B cell (primary cell): ENCODE measurements around the gene PPIP5K1. TPM values are rescaled to one million over a fixed set of nuclear protein-coding genes. Genes with fewer than 3 reads are reported as not detected.
"Not testable (repeated sequence)": the region's sequence is repeated elsewhere in the genome, so short reads cannot be mapped to it uniquely, and the experiment has no call there.

Experiments used
- ATAC-seq: fragments of 200-7000 bp; cut with Tn5 transposase; one replicate; pipeline ENCODE4 v1.10.0; 2021; ENCODE audit warnings: low read depth, mild to moderate bottlenecking, moderate number of reproducible peaks, moderate library complexity
- CTCF ChIA-PET: fragments of 350-600 bp; sonication (Branson Sonifier 250); formaldehyde crosslinking; loops from one replicate; lab custom pipeline; 2021; ENCODE audit warnings: antibody characterized with exemption, inconsistent platforms; lab: Charles Lee
- POLR2A ChIA-PET: fragments of 350-600 bp; sonication (Branson Sonifier 250); formaldehyde crosslinking; loops from one replicate; lab custom pipeline; 2021; ENCODE audit warnings: antibody characterized with exemption; lab: Charles Lee
- DNase-seq: peaks from one replicate; pipeline ENCODE4 v3.0.0; 2013
- H2AFZ ChIP-seq: 2 replicates; pipeline ENCODE4 v1.6.1; 2012; ENCODE audit warnings: mild to moderate bottlenecking, low read depth, low read length; ENCODE audit not compliant: insufficient read depth, poor library complexity, severe bottlenecking
- H3K27ac ChIP-seq, 2 donors: 1 replicate in 1 of 2; 2 replicates in 1 of 2; pipeline ENCODE4 v1.5.1; 2012 to 2013; ENCODE audit warnings: low read length in 2 of 2, mild to moderate bottlenecking in 2 of 2, moderate library complexity in 1 of 2
- H3K27me3 ChIP-seq, 4 experiments: fragments of 200-600 bp in 1 of 4; sonication (generic) in 1 of 4; replicated peaks in 1 of 4; 1 replicate in 2 of 4; 2 replicates in 2 of 4; pipeline versions ENCODE4 v1.6.1 to v1.7.0; 2013 to 2016; ENCODE audit warnings: low read length in 3 of 4, mild to moderate bottlenecking in 2 of 4, mixed read lengths in 1 of 4, moderate library complexity in 1 of 4; ENCODE audit not compliant: insufficient read depth in 4 of 4, control insufficient read depth in 3 of 4; ENCODE audit errors: control extremely low read depth in 1 of 4
- H3K36me3 ChIP-seq, 2 experiments: replicated peaks in 1 of 2; 1 replicate in 1 of 2; 2 replicates in 1 of 2; pipeline versions ENCODE4 v1.6.1 to v1.7.1; 2013; ENCODE audit warnings: low read length in 1 of 2; ENCODE audit not compliant: insufficient read depth in 2 of 2, control insufficient read depth in 1 of 2; ENCODE audit errors: control extremely low read depth in 1 of 2, extremely low read depth in 1 of 2
- H3K4me1 ChIP-seq, 2 donors: fragments of 200-600 bp in 1 of 2; sonication (generic) in 1 of 2; 1 replicate in 1 of 2; 2 replicates in 1 of 2; pipeline versions ENCODE4 v1.5.1 to v1.6.1; 2013 to 2017; ENCODE audit warnings: low read length in 2 of 2; ENCODE audit not compliant: control insufficient read depth in 2 of 2, insufficient read depth in 2 of 2
- H3K4me2 ChIP-seq: replicated peaks from 2 replicates; pipeline ENCODE3; 2012; ENCODE audit warnings: mild to moderate bottlenecking, low read depth, low read length; ENCODE audit not compliant: poor library complexity, severe bottlenecking
- H3K4me3 ChIP-seq, 5 experiments: fragments of 200-600 bp in 1 of 5; sonication (generic) in 1 of 5; 1 replicate in 3 of 5; 2 replicates in 2 of 5; pipeline versions ENCODE4 v1.5.1 to v1.7.0; 2011 to 2016; ENCODE audit warnings: low read length in 4 of 5, mild to moderate bottlenecking in 4 of 5, low read depth in 2 of 5, control low read depth in 1 of 5, moderate library complexity in 1 of 5; ENCODE audit not compliant: insufficient read depth in 1 of 5; ENCODE audit errors: control extremely low read depth in 1 of 5, extremely low read depth in 1 of 5
- H3K79me2 ChIP-seq: fragments of 200-600 bp; sonication (generic); one replicate; pipeline ENCODE4 v1.6.0; 2016; ENCODE audit warnings: low read length; ENCODE audit not compliant: control insufficient read depth, insufficient read depth
- H3K9ac ChIP-seq: fragments of 200-600 bp; sonication (generic); 2 replicates; pipeline ENCODE4 v1.6.1; 2017; ENCODE audit warnings: mild to moderate bottlenecking, low read length, moderate library complexity
- H3K9me3 ChIP-seq, 3 donors: one replicate each; pipeline versions ENCODE4 v1.6.1 to v1.7.1; 2013; ENCODE audit warnings: low read length in 2 of 3; ENCODE audit not compliant: control insufficient read depth in 2 of 3, insufficient read depth in 1 of 3; ENCODE audit errors: control extremely low read depth in 1 of 3
- H4K20me1 ChIP-seq: 2 replicates; pipeline ENCODE4 v1.6.0; 2012; ENCODE audit warnings: mild to moderate bottlenecking, low read length; ENCODE audit not compliant: insufficient read depth, control insufficient read depth, poor library complexity, severe bottlenecking
- H3K27ac Mint-ChIP-seq: one replicate; pipeline ENCODE4 v1.8.0; 2021; ENCODE audit warnings: mixed read lengths
- H3K27me3 Mint-ChIP-seq: one replicate; pipeline ENCODE4 v1.8.0; 2021; ENCODE audit warnings: mixed read lengths
- H3K4me1 Mint-ChIP-seq: one replicate; pipeline ENCODE4 v1.8.0; 2021; ENCODE audit warnings: mixed read lengths
- H3K4me3 Mint-ChIP-seq: one replicate; pipeline ENCODE4 v1.8.0; 2021; ENCODE audit warnings: mixed read lengths
- H3K9me3 Mint-ChIP-seq: one replicate; pipeline ENCODE4 v1.8.0; 2022; ENCODE audit warnings: mixed read lengths; ENCODE audit not compliant: insufficient read depth
- whole genome bisulfite sequencing: methylation state at CpG from one replicate; pipeline ENCODE4 v1.1.5; 2013; ENCODE audit warnings: missing lambda C conversion rate; ENCODE audit not compliant: insufficient coverage; 5-methylcytosine and 5-hydroxymethylcytosine counted together
- intact Hi-C: fragments of 100-400 bp; cut with micrococcal nuclease; formaldehyde crosslinking; loops from one replicate; pipeline ENCODE4 v1.10.0; 2022
- polyA plus RNA-seq: library from polyadenylated mRNA; depleted of rRNA; stranded (reverse); fragments of >200 nt; gene quantifications from 2 replicates; pipeline ENCODE4 v1.2.3, GENCODE V29; 2012
- total RNA-seq, 2 donors: library from RNA; stranded (reverse); fragments of 120-200 nt in 1 of 2; gene quantifications; 1 replicate in 1 of 2; 2 replicates in 1 of 2; pipeline versions ENCODE4 v1.2.3 to v1.2.4, GENCODE V29; 2013 to 2022

PPIP5K1 gene
- total and polyA plus RNA-seq, 2 donors (not counting 1 experiment from before 2014, with no cell fraction given): 40.6 to 88.9 TPM

DNA sequence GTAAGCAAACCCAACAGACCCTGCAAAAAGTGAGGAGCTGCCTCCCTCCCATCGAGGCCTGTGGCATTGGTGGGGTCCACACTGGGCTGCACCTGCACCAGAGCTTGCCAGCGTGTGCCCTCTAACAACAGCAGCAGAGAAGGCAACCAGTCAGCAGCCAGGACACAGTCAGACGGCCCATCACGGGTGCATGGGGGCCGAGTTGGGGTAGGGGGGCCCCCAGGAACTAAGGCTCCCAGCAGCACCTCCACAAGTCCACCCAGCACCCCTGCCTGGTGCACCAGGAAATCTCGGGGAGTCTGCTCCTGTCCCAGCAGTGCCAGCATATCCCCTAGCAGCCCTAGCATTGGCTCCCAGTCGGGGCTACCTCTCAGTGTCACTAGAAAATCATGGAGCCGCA lies 27.7 kb upstream of the PPIP5K1 start:
- H3K27me3 ChIP-seq, DNase-seq, H3K9me3 ChIP-seq, H3K79me2 ChIP-seq, H3K4me3 ChIP-seq, POLR2A ChIA-PET, H3K4me2 ChIP-seq, H3K4me1 ChIP-seq, H3K27me3 Mint-ChIP-seq, H4K20me1 ChIP-seq, H3K36me3 ChIP-seq, H3K9ac ChIP-seq, H3K27ac Mint-ChIP-seq, H3K4me1 Mint-ChIP-seq, H2AFZ ChIP-seq, H3K4me3 Mint-ChIP-seq, H3K9me3 Mint-ChIP-seq, H3K27ac ChIP-seq, intact Hi-C loops, ATAC-seq, CTCF ChIA-PET: not testable (repeated sequence)
- no CpG with 5 or more reads among the region's 8 CpGs for WGBS

DNA sequence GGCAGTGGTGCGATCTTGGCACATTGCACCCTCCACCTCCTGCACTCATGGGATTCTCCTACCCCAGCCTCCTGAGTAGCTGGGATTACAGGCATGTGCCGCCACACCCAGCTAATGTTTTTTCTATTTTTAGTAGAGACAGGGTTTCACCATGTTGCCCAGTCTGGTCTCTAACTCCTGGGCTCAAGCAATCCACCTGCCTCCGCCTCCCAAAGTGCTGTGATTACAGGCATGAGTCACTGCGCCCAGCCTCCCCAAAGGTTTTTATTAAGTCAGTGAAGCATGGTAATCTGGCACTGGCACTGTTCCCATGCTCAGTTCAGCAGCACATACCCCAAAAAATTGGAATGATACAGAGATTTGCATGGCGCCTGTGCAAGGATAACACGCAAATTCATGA lies 12.2 kb upstream of the PPIP5K1 start:
- H3K27ac Mint-ChIP-seq, H3K4me1 Mint-ChIP-seq, H3K9ac ChIP-seq, POLR2A ChIA-PET, H4K20me1 ChIP-seq, H3K9me3 ChIP-seq, H3K9me3 Mint-ChIP-seq, H3K36me3 ChIP-seq, H3K4me3 Mint-ChIP-seq, H3K27ac ChIP-seq, H3K4me3 ChIP-seq, H3K4me1 ChIP-seq, DNase-seq, intact Hi-C loops, H3K27me3 ChIP-seq, H3K79me2 ChIP-seq, ATAC-seq, H3K4me2 ChIP-seq, H2AFZ ChIP-seq: not testable (repeated sequence)
- CTCF ChIA-PET: interaction anchor here (0.7 kb wide), 1 partner anchor 824 kb away, joined by 4 read pairs; no protein-coding TSS in a partner anchor
- 100% methylated on average over 4 of the region's 6 CpGs for WGBS
- H3K27me3 Mint-ChIP-seq: peaks cover 37% of the 10 kb centered on the region

DNA sequence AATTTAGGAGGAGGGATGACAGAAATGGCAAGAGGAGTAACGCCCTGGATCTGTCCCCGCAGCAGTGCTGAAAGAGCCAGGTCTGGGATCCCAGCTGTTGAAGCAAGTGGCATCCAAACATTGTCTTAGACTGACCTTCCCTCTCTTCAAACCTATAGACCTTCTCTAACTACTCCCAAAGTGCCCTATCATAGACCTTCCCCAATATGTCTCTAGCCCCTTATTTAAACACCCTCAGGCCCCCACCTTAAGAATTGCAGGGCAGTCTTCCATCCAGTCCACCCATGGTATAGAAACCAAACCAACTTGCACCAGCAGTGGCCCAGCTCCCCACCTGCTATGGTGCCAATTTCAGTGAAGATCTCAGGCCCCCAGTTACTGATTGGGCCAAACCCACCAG lies 10.2 kb upstream of the PPIP5K1 start:
- POLR2A ChIA-PET, H3K27ac Mint-ChIP-seq, H3K4me1 Mint-ChIP-seq, H3K9me3 Mint-ChIP-seq, H3K4me1 ChIP-seq, H3K27me3 ChIP-seq, H3K9ac ChIP-seq, H3K36me3 ChIP-seq, CTCF ChIA-PET, H3K4me3 Mint-ChIP-seq, ATAC-seq, H2AFZ ChIP-seq, intact Hi-C loops, H4K20me1 ChIP-seq, H3K4me2 ChIP-seq, H3K27ac ChIP-seq, DNase-seq, H3K79me2 ChIP-seq, H3K4me3 ChIP-seq, H3K9me3 ChIP-seq: not testable (repeated sequence)
- no CpG with 5 or more reads among the region's 2 CpGs for WGBS
- peaks cover 44% of the 10 kb centered on the region for H3K27me3 Mint-ChIP-seq

DNA sequence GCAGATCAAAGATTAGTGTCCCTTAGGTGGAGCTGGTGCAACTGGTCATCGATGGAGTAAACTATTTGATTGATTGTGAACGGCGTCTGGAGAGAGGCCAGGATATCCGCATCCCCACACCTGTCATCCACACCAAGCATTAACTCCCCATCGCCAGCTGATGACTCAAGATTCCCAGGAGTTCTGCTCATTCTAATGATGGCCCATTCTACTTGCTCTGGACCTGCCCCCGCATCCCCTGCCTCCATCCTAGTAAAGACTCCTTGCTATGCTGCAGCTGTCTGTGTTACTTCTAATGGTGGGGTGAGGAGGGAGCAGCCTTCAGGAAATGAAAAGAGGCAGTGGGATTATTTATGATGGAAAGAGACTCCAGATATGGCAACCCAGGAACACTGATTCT lies 9.1 kb upstream of the PPIP5K1 start:
- H3K27me3 Mint-ChIP-seq: peaks cover 41% of the 10 kb centered on the region
- H3K27me3 ChIP-seq, H3K27ac Mint-ChIP-seq, H3K9ac ChIP-seq, H3K4me3 Mint-ChIP-seq, H2AFZ ChIP-seq, H3K4me1 Mint-ChIP-seq, intact Hi-C loops, H3K4me2 ChIP-seq, H3K27ac ChIP-seq, ATAC-seq, DNase-seq, H3K36me3 ChIP-seq, POLR2A ChIA-PET, H3K4me3 ChIP-seq, H3K79me2 ChIP-seq, H3K9me3 ChIP-seq, H3K9me3 Mint-ChIP-seq, H4K20me1 ChIP-seq, H3K4me1 ChIP-seq, CTCF ChIA-PET: not testable (repeated sequence)
- 94% methylated on average over 2 of the region's 6 CpGs for WGBS
